Neural cell (in vitro differentiated cells): ENCODE results near the gene HDLBP. TPM values are rescaled to one million over a fixed set of nuclear protein-coding genes. Genes with fewer than 3 reads are reported as not detected.

Experiments used
- H2AFZ ChIP-seq: fragments of 200-600, 300-800 bp; sonication (generic), shearing (Covaris generic); 2 replicates; pipeline ENCODE4 v1.6.0; 2014; ENCODE audit warnings: low read depth, mild to moderate bottlenecking, antibody characterized with exemption, low read length, moderate library complexity
- H3F3A ChIP-seq: fragments of 200-600 bp; shearing (Covaris generic); 2 replicates; pipeline ENCODE4 v1.6.1; 2016; ENCODE audit warnings: mild to moderate bottlenecking, moderate library complexity, mixed read lengths, antibody characterized with exemption, low read length; ENCODE audit not compliant: insufficient read depth, poor library complexity, severe bottlenecking
- H3K27ac ChIP-seq: fragments of 200-600, 300-800 bp; sonication (generic), shearing (Covaris generic); 2 replicates; pipeline ENCODE4 v1.5.1; 2014; ENCODE audit warnings: mild to moderate bottlenecking, low read length, moderate library complexity
- H3K27me3 ChIP-seq: fragments of 300-800, 200-600 bp; sonication (generic), shearing (Covaris generic); 2 replicates; pipeline ENCODE4 v1.6.0; 2014; ENCODE audit warnings: mild to moderate bottlenecking, low read depth, low read length, moderate library complexity; ENCODE audit not compliant: insufficient read depth
- H3K36me3 ChIP-seq: fragments of 300-800, 200-600 bp; sonication (generic), shearing (Covaris generic); 2 replicates; pipeline ENCODE4 v1.5.1; 2014; ENCODE audit warnings: mild to moderate bottlenecking, antibody characterized with exemption, low read length, moderate library complexity; ENCODE audit not compliant: insufficient read depth
- H3K4me2 ChIP-seq: fragments of 300-800, 200-600 bp; sonication (generic), shearing (Covaris generic); 2 replicates; pipeline ENCODE4 v1.6.0; 2014; ENCODE audit warnings: mild to moderate bottlenecking, low read length
- H3K4me3 ChIP-seq: fragments of 300-800, 200-600 bp; sonication (generic), shearing (Covaris generic); 2 replicates; pipeline ENCODE4 v1.5.1; 2014; ENCODE audit warnings: mild to moderate bottlenecking, low read length, moderate library complexity
- H3K79me2 ChIP-seq: fragments of 200-600 bp; shearing (Covaris generic); replicated peaks from 2 replicates; pipeline ENCODE4 v1.6.0; 2014; ENCODE audit warnings: mild to moderate bottlenecking, low read length, moderate library complexity; ENCODE audit not compliant: insufficient read depth
- H3K9ac ChIP-seq: fragments of 300-800, 200-600 bp; sonication (generic), shearing (Covaris generic); 2 replicates; pipeline ENCODE4 v1.6.1; 2016; ENCODE audit warnings: mild to moderate bottlenecking, low read length, mixed read lengths
- H3K9me2 ChIP-seq: fragments of 200-600 bp; shearing (Covaris generic); 2 replicates; pipeline ENCODE4 v1.6.1; 2016; ENCODE audit warnings: mild to moderate bottlenecking, low read length, mixed read lengths; ENCODE audit not compliant: insufficient read depth
- H3K9me3 ChIP-seq: fragments of 200-600, 300-800 bp; sonication (generic), shearing (Covaris generic); 2 replicates; pipeline ENCODE4 v1.6.1; 2016; ENCODE audit warnings: mild to moderate bottlenecking, mixed run types, low read length, moderate library complexity, mixed read lengths
- H4K20me1 ChIP-seq: fragments of 200-600 bp; shearing (Covaris generic); 2 replicates; pipeline ENCODE4 v1.6.1; 2016; ENCODE audit warnings: mild to moderate bottlenecking, mixed run types; ENCODE audit not compliant: insufficient read depth
- EP300 ChIP-seq: fragments of 450-650 bp; conservative IDR thresholded peaks from 2 replicates; pipeline ENCODE4 v1.6.1; 2014; ENCODE audit warnings: antibody characterized with exemption, mild to moderate bottlenecking, moderate library complexity; ENCODE audit not compliant: poor library complexity, severe bottlenecking
- EZH2 ChIP-seq: fragments of 200-600, 300-800 bp; shearing (Covaris generic), sonication (generic); IDR thresholded peaks from 2 replicates; pipeline ENCODE4 v1.6.1; 2014; ENCODE audit warnings: antibody characterized with exemption, low read length, borderline replicate concordance, mild to moderate bottlenecking; ENCODE audit not compliant: insufficient read depth, poor library complexity, severe bottlenecking
- MXI1 ChIP-seq: fragments of 450-650 bp; conservative IDR thresholded peaks from 2 replicates; pipeline ENCODE4 v1.6.1; 2014; ENCODE audit warnings: antibody characterized with exemption, mild to moderate bottlenecking; ENCODE audit not compliant: poor library complexity, severe bottlenecking
- POLR2AphosphoS5 ChIP-seq: IDR thresholded peaks from 2 replicates; pipeline ENCODE4 v1.6.1; 2012
- RAD21 ChIP-seq: fragments of 450-650 bp; conservative IDR thresholded peaks from 2 replicates; pipeline ENCODE4 v1.6.1; 2014; ENCODE audit warnings: antibody characterized with exemption, mild to moderate bottlenecking, moderate library complexity
- REST ChIP-seq: IDR thresholded peaks from 2 replicates; pipeline ENCODE4 v1.6.1; 2012; ENCODE audit warnings: borderline replicate concordance
- SMC3 ChIP-seq: fragments of 450-650 bp; conservative IDR thresholded peaks from 2 replicates; pipeline ENCODE4 v1.6.1; 2014; ENCODE audit warnings: antibody characterized with exemption, mild to moderate bottlenecking, moderate library complexity; ENCODE audit not compliant: poor library complexity
- TAF1 ChIP-seq: IDR thresholded peaks from 2 replicates; pipeline ENCODE4 v1.6.1; 2012; ENCODE audit warnings: low read depth
- polyA plus RNA-seq: library from polyadenylated mRNA; depleted of rRNA; stranded (reverse); fragments of >200 nt; gene quantifications from 2 replicates; pipeline ENCODE4 v1.2.3, GENCODE V29; 2014
- TF ChIP-seq, protein P1 (sequence below): fragments of 450-650 bp; IDR thresholded peaks from 2 replicates; pipeline ENCODE4 v1.5.1; 2014; ENCODE audit warnings: antibody characterized with exemption, mild to moderate bottlenecking, moderate library complexity; ENCODE audit not compliant: poor library complexity, severe bottlenecking

The HDLBP gene
- polyA plus RNA-seq, 1 donor from 2014 or later = 61.9 TPM

DNA sequence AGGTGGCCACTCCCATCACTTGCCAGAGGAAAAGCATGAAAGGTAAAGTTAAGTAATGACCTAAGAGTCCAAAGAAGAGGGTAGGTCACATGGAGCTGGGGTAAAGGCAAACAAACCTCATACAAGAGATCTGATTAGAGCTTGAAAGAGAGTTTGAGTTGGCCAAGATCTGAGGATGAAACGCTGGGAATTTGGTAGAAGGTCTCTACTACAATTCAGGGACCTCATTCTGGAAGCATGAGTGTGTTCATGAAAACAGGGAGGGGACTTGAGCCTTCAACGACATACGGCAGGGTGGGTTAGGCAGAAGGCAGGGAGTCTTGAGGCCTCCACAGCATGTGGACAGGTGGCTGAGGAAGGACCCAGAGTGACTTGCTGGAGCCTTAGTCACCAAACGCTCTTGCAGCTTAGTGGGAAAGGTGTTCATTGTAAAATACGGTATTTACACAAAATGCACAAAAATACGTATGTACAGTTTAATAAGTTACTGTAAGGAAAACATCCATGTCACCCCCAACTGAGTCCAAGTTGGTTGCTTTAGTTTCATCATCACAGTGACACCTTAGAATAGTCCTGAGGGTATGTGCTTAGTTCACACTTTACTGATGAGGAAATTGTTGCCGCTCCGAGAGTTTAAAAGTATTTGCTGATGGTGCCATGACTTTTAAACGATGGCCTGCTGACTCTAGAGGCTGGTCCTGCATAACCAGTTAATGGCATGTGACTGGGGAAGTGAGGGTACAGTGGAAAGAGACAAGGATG is 35.6 kb upstream of the HDLBP start:
- H3K27me3 ChIP-seq = no peaks in the 10 kb centered on the region
- no peak overlapping the region for H3K9ac ChIP-seq
- H2AFZ ChIP-seq = no peak overlapping the region
- H3K36me3 ChIP-seq = peaks cover 10% of the 10 kb centered on the region
- no peak overlapping the region for H3K27ac ChIP-seq
- no peaks in the 10 kb centered on the region for H3K9me2 ChIP-seq
- H3K9me3 ChIP-seq = no peaks in the 10 kb centered on the region
- H3K4me2 ChIP-seq = no peak overlapping the region
- H3F3A ChIP-seq = no peaks in the 10 kb centered on the region
- no peaks in the 10 kb centered on the region for H3K79me2 ChIP-seq
- TF ChIP-seq REST = no peak
- no peak for TF ChIP-seq EP300
- TF ChIP-seq TAF1 = no peak
- no peak for TF ChIP-seq RAD21
- no peak for TF ChIP-seq SMC3
- TF ChIP-seq MXI1 = no peak
- no peaks in the 10 kb centered on the region for H4K20me1 ChIP-seq
- no peak overlapping the region for H3K4me3 ChIP-seq

GRCh38 chr2:241350530-241350877 is 35.0 kb upstream of the HDLBP start:
- TF ChIP-seq REST = no peak
- no peak for TF ChIP-seq TAF1
- no peak for TF ChIP-seq EZH2
- no peak for TF ChIP-seq EP300
- TF ChIP-seq SMC3 = no peak
- TF ChIP-seq, protein P1, sequence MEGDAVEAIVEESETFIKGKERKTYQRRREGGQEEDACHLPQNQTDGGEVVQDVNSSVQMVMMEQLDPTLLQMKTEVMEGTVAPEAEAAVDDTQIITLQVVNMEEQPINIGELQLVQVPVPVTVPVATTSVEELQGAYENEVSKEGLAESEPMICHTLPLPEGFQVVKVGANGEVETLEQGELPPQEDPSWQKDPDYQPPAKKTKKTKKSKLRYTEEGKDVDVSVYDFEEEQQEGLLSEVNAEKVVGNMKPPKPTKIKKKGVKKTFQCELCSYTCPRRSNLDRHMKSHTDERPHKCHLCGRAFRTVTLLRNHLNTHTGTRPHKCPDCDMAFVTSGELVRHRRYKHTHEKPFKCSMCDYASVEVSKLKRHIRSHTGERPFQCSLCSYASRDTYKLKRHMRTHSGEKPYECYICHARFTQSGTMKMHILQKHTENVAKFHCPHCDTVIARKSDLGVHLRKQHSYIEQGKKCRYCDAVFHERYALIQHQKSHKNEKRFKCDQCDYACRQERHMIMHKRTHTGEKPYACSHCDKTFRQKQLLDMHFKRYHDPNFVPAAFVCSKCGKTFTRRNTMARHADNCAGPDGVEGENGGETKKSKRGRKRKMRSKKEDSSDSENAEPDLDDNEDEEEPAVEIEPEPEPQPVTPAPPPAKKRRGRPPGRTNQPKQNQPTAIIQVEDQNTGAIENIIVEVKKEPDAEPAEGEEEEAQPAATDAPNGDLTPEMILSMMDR = no peak
- TF ChIP-seq RAD21 = no peak
- TF ChIP-seq POLR2AphosphoS5 = no peak
- TF ChIP-seq MXI1 = no peak
- Histone ChIP-seq H3K9me2 (no peaks in the 10 kb centered on the region), H3K79me2 (no peaks in the 10 kb centered on the region), H3K27ac (no peak overlapping the region), H3K36me3 (peaks cover 13% of the 10 kb centered on the region), H3K9ac (no peak overlapping the region), H3K27me3 (no peaks in the 10 kb centered on the region), H3K4me2 (no peak overlapping the region), H3K4me3 (no peak overlapping the region), H2AFZ (no peak overlapping the region), H3F3A (no peaks in the 10 kb centered on the region), H3K9me3 (no peaks in the 10 kb centered on the region), H4K20me1 (no peaks in the 10 kb centered on the region)
